HepG2 (cell line): Measurements from ENCODE around the gene CD72.

Experiments
- PATZ1 ChIP-seq: sonication (generic); formaldehyde crosslinking; IDR thresholded peaks from 2 replicates; pipeline ENCODE4 v1.4.0; 2020; ENCODE audit warnings: missing genetic modification reagents
- POLR2AphosphoS5 ChIP-seq: IDR thresholded peaks from 2 replicates; pipeline ENCODE4 v1.6.1; 2012; ENCODE audit warnings: low read depth, low read length
- TBL1XR1 ChIP-seq: fragments of 150-350 bp; IDR thresholded peaks from 2 replicates; pipeline ENCODE4 v1.6.1; 2014; ENCODE audit warnings: borderline replicate concordance, low read length; ENCODE audit not compliant: partially characterized antibody

GRCh38 chr9:35603506-35603985 lies 14.7 kb downstream of the CD72 start:
- TF ChIP-seq PATZ1 (CRISPR knock-in tag) (no peak), POLR2AphosphoS5 (no peak), TBL1XR1 (no peak)
